GM21576 (cell line): ENCODE data around the gene DYSF.

Experiments used
- ATAC-seq: cut with Tn5 transposase; IDR thresholded peaks from one replicate; pipeline ENCODE4 v1.9.1; 2021; ENCODE audit warnings: mild to moderate bottlenecking, moderate library complexity; ENCODE audit not compliant: unreplicated experiment

Gene DYSF

DNA sequence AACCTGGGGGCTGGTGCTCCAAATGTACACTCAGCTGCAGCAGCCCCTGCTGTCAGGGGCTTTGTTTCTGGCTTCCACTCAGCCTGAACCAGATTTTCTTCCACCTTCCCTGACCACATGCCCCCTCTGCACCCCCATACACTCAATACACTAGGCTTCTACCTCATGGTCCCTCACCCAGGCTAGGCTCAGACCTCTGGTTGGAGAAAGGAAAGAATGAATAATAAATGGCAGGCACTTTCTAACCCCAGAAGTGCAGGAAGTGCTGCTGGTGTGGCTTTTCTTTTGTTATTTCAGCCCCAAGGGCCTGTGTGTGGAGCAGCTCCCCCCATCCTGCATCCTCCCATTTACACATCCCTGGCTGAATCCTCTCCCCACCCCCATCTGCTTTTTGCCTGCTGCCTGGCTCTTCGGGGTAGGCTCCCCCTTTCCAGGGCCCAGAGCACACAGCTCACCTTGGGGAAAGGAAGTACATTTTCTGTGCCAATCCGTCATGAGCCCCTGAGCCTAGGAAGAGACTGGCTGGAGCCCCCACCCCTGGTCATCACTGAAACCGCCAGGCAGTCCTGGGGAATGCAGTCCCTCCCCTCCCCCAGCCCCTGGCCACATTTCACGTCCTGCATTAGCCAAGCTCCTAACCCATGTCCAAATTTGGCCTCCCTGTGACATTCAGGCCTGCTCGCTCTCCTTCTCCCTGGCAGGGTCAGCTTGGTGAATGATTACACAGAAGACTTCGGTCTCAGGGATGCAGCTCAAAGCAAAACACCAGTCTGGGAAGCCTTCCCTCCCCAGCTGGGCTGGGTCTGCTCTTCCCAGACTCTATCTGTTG lies 2.6 kb downstream of the DYSF start:
- ATAC-seq, result no peak

GRCh38 chr2:71456617-71457016 lies 3.3 kb downstream of the DYSF start:
- no peak for ATAC-seq

- no peak for ATAC-seq
These were observed 4.0 kb downstream of the DYSF start for GRCh38 chr2:71457123-71457915.

DNA sequence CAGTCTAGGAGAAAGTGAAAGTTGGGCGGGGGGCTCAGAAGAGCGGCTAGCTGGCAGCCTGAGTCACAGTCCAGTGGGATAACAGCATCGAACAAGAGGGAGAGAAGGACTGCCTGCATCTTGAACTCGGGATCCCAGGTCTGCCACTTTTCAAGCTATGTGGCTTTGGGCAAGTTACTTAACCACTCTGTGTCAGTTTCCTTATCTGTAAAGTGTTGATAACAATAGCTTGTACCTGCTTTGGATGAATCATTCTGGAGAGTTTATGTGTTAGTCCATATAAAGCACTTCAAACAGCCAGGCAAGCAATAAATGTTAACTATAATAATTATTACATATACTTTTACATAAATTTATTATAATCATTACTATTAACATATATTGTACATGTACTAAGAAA lies 4.6 kb downstream of the DYSF start:
- ATAC-seq, result no peak

DNA sequence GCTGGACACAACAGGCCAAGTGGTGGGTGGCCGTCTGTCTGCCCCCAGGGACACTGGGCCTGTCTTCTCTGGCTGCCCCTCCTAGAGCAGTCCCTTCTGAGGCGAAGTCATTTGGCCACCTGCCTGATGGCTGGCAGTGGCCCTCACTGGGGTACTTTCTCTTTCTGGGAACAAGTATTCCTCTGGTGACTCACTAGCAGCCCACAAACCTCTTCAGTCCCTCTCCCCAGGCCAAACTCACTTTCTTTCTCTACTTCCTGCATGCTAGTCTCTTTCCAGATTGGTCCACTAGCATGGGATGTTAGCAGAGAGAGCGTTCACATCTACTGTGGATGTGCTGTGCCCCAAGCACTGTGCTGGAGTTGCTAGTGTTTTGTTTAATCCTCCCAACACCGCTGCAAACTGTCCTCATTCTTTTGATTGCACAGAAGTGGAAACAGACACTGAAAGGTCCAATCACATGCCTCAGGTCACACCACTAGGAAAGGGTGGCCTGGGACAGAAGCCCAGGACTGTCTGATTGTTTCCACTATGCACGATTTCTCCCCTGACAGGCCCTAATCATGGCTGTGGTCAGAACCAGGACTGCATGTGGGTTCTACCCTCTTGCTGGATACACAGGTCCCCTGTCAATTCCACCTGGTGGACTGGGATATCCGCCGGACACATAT lies 5.2 kb downstream of the DYSF start:
- no peak for ATAC-seq

- ATAC-seq, result no peak
These were observed 5.7 kb downstream of the DYSF start for GRCh38 chr2:71459084-71459431.

- no peak for ATAC-seq
These were observed 6.7 kb downstream of the DYSF start for GRCh38 chr2:71460056-71460455.

DNA sequence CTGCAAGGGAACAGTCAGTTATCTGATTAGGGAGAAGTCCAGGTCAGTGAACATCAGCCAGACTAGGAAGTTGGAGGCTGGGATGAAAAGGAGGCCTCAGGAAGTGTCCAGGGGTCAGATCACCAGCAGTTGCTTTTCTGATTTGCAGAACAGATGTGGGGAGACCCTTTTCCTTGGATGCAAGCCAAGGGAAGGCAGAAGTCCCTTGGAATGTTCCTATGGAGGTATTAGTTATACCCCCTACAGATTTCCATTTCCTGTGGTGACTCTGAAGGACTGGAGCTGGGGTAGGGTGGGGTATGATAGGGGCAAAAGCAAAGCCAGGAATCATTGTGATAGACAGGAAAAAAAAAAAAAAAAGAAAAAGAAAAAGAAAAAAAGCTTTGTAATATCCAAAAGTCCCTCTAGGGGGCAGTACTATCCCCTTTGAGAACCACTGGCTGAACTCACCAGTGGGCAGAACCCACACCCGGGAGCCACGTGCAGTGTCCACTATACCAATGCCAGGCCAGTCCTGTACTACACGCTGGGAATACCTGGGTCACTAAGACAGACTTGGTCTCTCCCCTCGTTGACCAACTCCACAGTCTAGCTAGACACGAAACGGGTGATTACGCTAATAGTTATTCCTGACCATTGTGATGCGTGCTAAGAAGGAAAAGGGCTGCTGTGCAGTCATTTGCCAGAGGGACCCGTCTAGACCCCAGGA lies 7.4 kb downstream of the DYSF start:
- ATAC-seq, result no peak

GRCh38 chr2:71461304-71461671 lies 7.9 kb downstream of the DYSF start:
- ATAC-seq, result no peak

DNA sequence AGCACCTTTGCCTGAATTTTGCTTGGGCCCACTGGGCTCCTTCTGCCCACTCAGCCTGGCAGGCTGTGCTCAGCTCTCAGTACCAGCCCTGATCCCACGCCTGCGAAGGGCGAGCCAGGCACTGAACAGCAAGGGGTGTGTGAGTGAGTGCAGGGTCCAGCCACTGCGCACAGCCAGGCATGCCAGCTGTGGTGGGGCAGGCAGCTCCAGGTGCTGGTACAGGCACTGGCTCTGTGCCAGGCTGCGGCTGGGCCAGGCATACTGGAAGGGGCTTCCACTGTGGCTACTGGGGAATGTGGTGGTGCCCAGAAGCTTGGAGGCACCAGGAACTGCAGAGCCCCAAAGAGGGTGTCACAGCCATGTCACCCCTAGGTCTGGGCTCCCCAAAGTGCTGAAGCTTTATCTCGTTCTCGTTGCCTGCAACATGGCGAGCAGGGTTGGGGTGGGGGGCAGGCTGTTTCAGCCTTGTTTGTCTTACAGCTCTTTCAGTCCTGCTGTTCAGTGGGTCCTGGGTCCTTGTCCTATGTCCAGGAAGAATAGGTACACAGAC lies 8.8 kb downstream of the DYSF start:
- ATAC-seq, result no peak

GRCh38 chr2:71462641-71463341 lies 9.4 kb downstream of the DYSF start:
- ATAC-seq, result no peak

- ATAC-seq, result no peak
These were observed 9.9 kb downstream of the DYSF start for GRCh38 chr2:71463342-71463654.

- ATAC-seq, result no peak
These were observed 11.0 kb downstream of the DYSF start for GRCh38 chr2:71464389-71464788.

- no peak for ATAC-seq
These were observed 12.0 kb downstream of the DYSF start for GRCh38 chr2:71465356-71465755.

- ATAC-seq, result no peak
These were observed 12.6 kb downstream of the DYSF start for GRCh38 chr2:71465961-71466300.

DNA sequence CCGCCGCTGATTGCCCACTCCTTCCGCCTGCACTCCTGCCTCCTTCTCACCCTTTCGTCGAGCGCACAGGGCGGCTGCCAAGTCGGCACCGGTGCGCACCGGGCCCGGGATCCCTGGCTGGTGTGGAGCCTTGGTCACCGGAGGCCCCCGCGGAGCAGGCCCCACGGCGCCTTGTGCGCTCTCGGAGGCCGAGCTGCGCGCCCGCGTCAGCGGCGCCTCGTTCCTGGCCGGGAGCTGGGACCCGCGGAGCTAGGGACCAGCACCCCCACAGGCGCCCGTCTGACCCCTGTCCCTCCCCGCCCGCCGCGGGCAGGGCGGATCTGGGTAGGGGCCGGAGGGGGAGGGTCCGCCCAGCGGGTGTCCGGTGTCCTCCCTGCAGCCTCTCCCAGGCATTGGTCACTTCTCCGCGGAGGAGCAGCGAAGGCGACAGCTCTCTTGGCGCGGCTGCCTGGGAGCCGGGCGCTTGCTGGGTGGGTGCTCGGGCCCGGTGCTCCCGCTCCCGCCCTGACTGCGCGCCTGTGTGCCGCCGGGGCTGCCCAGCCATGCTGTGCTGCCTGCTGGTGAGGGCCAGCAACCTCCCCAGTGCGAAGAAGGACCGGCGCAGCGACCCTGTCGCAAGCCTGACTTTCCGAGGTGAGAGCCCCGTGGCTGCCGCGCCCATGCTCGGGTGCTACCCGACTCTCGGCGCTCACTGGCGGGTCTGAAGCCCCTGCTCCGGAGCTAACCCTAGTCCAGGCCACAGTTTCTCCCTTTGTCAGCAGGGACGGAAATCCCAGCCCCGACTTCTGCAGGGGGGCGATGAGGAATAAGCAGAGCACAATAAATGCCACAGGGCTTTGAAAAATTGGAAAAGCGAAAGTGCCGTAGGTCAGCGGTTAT lies 13.2 kb downstream of the DYSF start:
- ATAC-seq, result no peak

DNA sequence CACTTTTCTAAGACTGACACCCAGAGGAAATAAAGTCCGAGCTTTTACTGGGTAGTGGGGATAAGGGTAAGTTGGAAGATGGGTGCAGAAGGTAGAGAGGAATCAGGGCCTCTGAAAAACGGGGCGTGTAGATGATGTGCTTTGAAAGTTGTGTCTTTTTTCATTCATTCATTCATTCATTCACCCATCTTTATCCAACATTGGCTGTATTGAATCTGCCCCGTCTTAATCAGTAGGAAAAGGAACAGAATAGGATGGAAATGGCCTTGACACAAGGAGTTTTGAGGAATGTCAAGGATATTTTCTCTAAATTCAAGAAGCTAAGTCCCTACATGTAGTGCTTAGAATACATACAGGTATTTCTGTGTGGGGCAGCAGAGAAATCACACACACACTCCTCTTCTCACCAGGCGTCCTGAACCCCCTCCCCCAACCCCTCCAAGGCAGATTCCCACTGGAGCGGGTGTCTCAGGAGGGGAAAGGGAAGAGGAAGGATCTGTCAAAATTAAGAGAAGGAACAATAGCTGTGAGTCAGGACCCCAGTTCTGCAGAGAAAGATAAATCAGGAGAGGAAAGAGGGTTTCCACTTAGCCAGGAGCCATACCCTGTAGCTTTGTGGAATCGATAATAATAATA lies 13.9 kb downstream of the DYSF start:
- no peak for ATAC-seq

- ATAC-seq, result no peak
These were observed 15.1 kb downstream of the DYSF start for GRCh38 chr2:71468279-71469015.
